GM06990 (cell line): ENCODE results near the gene BRAT1.

Experiments
- DNase-seq: peaks from one replicate; pipeline ENCODE4 v3.0.0-alpha.2; 2011; ENCODE audit not compliant: insufficient read length; ENCODE audit errors: extremely low read depth
- H3K27me3 ChIP-seq: replicated peaks from 2 replicates; pipeline ENCODE4 v1.6.0; 2011; ENCODE audit warnings: low read length; ENCODE audit not compliant: control insufficient read depth, insufficient read depth
- H3K36me3 ChIP-seq: 2 replicates; pipeline ENCODE4 v1.5.1; 2011; ENCODE audit warnings: low read length; ENCODE audit not compliant: control insufficient read depth, insufficient read depth
- H3K4me3 ChIP-seq: replicated peaks from 2 replicates; pipeline ENCODE4 v1.5.1; 2011; ENCODE audit warnings: low read depth, mild to moderate bottlenecking, control low read depth, low read length
- TF ChIP-seq, protein P1 (sequence below): IDR thresholded peaks from 2 replicates; pipeline ENCODE4 v1.5.1; 2011; ENCODE audit warnings: low read length, control low read depth, mild to moderate bottlenecking, inconsistent platforms; ENCODE audit not compliant: insufficient read depth, poor library complexity, severe bottlenecking

Gene BRAT1

GRCh38 chr7:2573761-2574160 is 18.4 kb upstream of the BRAT1 start:
- no peak for DNase-seq
- TF ChIP-seq, protein P1, sequence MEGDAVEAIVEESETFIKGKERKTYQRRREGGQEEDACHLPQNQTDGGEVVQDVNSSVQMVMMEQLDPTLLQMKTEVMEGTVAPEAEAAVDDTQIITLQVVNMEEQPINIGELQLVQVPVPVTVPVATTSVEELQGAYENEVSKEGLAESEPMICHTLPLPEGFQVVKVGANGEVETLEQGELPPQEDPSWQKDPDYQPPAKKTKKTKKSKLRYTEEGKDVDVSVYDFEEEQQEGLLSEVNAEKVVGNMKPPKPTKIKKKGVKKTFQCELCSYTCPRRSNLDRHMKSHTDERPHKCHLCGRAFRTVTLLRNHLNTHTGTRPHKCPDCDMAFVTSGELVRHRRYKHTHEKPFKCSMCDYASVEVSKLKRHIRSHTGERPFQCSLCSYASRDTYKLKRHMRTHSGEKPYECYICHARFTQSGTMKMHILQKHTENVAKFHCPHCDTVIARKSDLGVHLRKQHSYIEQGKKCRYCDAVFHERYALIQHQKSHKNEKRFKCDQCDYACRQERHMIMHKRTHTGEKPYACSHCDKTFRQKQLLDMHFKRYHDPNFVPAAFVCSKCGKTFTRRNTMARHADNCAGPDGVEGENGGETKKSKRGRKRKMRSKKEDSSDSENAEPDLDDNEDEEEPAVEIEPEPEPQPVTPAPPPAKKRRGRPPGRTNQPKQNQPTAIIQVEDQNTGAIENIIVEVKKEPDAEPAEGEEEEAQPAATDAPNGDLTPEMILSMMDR = no peak
- peaks cover 2% of the 10 kb centered on the region for H3K36me3 ChIP-seq
- H3K4me3 ChIP-seq = no peak overlapping the region
- H3K27me3 ChIP-seq = no peaks in the 10 kb centered on the region

DNA sequence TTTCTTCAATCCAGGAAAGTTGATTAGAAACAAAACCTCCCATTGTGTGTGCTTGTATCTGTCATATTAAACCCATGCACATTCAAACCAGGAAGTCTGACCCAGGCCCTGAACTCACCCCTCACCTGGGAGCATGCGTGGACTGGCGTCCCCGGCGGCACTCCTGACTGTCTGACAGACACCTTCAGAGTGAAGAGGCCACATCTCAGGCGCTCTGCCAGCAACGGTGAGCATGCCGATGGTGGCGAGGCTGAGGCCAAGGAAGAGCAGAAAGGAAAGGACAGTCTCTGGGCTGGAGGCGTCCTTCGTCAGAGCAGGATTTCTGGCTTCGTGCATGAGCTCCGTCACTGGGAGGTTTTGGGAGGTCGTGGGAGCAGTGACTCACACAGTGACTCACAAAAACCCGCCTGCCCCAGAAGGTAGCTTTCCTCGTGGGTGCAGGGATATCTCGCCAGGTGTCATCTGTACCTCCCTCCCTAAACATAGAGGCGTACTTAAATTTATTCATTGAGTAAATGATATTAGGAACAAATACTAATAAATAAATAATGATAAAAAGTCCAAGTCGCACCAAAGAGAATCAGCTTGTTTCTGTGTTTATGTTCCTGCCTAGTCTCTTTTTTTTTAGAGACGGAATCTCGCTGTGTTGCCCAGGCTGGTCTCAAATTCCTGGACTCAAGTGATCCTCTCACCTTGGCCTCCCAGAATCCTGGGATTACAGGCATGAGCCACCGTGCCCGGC is 16.9 kb upstream of the BRAT1 start:
- H3K27me3 ChIP-seq = no peaks in the 10 kb centered on the region
- DNase-seq = no peak
- H3K36me3 ChIP-seq = peaks cover 2% of the 10 kb centered on the region
- TF ChIP-seq, protein P1 = no peak
- no peak overlapping the region for H3K4me3 ChIP-seq

GRCh38 chr7:2571409-2571808 is 16.1 kb upstream of the BRAT1 start:
- Histone ChIP-seq H3K27me3 (no peaks in the 10 kb centered on the region), H3K4me3 (no peak overlapping the region), H3K36me3 (peaks cover 2% of the 10 kb centered on the region)
- no peak for DNase-seq
- TF ChIP-seq, protein P1 = no peak

DNA sequence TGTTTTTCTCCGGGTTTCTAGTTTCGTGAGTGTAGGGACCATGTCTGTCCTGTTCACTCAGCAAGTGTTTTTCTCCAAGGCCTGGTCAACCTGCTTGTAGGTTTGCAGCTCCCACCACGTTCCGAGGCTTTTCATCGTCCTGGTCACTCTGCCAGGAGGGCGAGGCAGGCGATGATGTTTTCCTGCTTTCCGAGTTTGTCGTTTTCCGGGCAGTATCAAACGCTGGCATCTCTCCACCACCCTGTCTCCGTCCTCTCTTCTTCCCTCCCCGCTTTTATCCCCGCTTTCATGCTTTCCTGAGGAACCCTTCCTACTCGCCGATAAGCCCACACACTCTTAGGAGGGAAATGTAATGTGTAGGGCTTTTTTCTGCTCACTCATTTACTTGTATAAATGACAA is 14.7 kb upstream of the BRAT1 start:
- H3K27me3 ChIP-seq = no peaks in the 10 kb centered on the region
- H3K4me3 ChIP-seq = no peak overlapping the region
- TF ChIP-seq, protein P1 = no peak
- DNase-seq = no peak
- no peaks in the 10 kb centered on the region for H3K36me3 ChIP-seq

DNA sequence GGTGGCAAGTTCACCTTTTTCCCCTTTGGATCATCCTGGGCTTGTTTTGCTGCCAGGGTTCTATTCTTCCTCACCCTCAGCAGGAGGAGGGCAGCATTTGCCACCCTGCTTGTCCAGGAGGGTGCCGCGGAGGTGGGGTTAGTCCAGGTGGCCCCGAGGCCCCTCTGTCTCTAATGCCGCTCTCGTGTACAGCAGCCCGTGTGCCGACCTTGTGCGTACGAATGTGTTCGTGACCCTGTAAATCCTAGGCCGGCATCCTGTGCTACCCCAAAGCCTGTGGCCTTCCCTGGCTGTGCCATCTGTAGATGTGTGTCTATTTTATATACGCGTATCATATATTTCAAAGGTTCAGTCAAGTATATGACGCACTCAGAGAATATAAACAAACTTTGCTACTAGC is 14.1 kb upstream of the BRAT1 start:
- H3K27me3 ChIP-seq = no peaks in the 10 kb centered on the region
- no peak for DNase-seq
- no peak overlapping the region for H3K4me3 ChIP-seq
- H3K36me3 ChIP-seq = no peaks in the 10 kb centered on the region
- TF ChIP-seq, protein P1 = no peak

- no peak overlapping the region for H3K4me3 ChIP-seq
- H3K27me3 ChIP-seq = no peaks in the 10 kb centered on the region
- TF ChIP-seq, protein P1 = no peak
- DNase-seq = no peak
- no peaks in the 10 kb centered on the region for H3K36me3 ChIP-seq
These were observed 13.3 kb upstream of the BRAT1 start for GRCh38 chr7:2568521-2569223.
